ENCODE data around the gene KLHL30.

The KLHL30 gene

GRCh38 chr2:238123218-238123971, 15.1 kb upstream of the KLHL30 start:
- Histone ChIP-seq H3K27ac (ENCODE audit: low read depth, low read length, severe bottlenecking) (no peak overlapping the region), H3K9me3 (ENCODE audit: control insufficient read depth, low read length) (no peaks in the 10 kb centered on the region), H3K36me3 (ENCODE audit: control insufficient read depth, insufficient read depth, low read length) (no peaks in the 10 kb centered on the region), H3K4me3 (ENCODE audit: extremely low read depth, insufficient read depth, low read length, poor library complexity, severe bottlenecking) (no peak overlapping the region), H3K4me1 (ENCODE audit: control insufficient read depth, insufficient read depth, low read length, poor library complexity, severe bottlenecking) (no peaks in the 10 kb centered on the region)
- whole genome bisulfite sequencing, 2 experiments (ENCODE audit: insufficient coverage in 2 of 2): 85 to 89% methylated on average over 20 to 22 of the region's 22 CpGs

DNA sequence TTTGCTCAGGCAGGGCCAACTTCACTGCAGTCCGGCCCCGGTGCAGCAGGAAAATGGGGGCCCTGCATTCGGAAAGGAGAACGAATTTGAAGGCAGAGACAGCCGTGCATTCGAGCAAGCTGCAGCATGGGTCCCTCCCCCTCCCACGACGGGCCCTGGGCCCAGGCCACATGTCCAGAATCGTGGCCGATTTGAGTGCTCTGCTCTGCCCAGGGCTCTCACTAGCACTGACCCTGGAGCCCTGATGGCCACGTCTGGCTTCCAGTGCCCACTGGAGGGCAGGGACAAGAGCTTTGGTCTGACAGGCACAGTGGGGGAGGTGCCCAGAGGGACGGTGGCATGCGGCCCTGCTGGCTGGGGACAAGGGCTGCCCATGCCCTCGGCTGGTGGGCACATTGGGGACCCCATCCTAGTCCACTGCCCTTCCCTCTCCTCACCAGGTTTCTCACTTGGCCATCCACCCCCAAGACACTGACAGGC, 14.4 kb upstream of the KLHL30 start:
- Histone ChIP-seq H3K9me3 (ENCODE audit: control insufficient read depth, low read length) (no peaks in the 10 kb centered on the region), H3K4me3 (ENCODE audit: extremely low read depth, insufficient read depth, low read length, poor library complexity, severe bottlenecking) (no peak overlapping the region), H3K4me1 (ENCODE audit: control insufficient read depth, insufficient read depth, low read length, poor library complexity, severe bottlenecking) (no peaks in the 10 kb centered on the region), H3K36me3 (ENCODE audit: control insufficient read depth, insufficient read depth, low read length) (no peaks in the 10 kb centered on the region), H3K27ac (ENCODE audit: low read depth, low read length, severe bottlenecking) (no peak overlapping the region)
- 85 to 88% methylated on average over 14 of the region's 14 CpGs for WGBS, 2 experiments (ENCODE audit: insufficient coverage in 2 of 2)

DNA sequence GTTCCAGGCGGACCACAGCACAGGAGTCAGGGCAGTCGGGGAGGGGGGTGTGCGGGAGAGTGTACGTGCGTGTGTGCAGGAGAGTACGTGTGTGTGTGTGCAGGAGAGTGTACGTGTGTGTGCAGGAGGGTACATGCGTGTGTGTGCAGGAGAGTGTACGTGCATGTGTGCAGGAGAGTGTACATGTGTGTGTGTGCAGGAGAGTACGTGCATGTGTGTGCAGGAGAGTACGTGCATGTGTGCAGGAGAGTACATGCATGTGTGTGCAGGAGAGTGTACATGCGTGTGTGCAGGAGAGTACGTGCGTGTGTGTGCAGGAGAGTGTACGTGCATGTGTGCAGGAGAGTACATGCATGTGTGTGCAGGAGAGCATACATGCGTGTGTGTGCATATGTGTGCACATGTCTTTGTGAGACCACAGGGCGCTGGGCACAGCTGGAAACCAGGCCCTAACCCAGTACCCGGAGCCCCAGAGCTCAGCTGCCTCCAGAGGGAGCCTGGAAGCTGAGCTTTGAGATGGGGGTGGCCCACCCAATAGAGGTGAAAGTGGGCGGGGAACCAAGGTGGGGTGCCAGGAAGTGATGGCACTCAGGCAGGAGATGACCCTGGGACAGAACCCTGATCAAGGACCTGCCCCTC, 13.9 kb upstream of the KLHL30 start:
- no peaks in the 10 kb centered on the region for H3K36me3 ChIP-seq (ENCODE audit: control insufficient read depth, insufficient read depth, low read length)
- H3K4me1 ChIP-seq (ENCODE audit: control insufficient read depth, insufficient read depth, low read length, poor library complexity, severe bottlenecking): no peaks in the 10 kb centered on the region
- H3K9me3 ChIP-seq (ENCODE audit: control insufficient read depth, low read length): no peaks in the 10 kb centered on the region
- no peak overlapping the region for H3K27ac ChIP-seq (ENCODE audit: low read depth, low read length, severe bottlenecking)
- no peak overlapping the region for H3K4me3 ChIP-seq (ENCODE audit: extremely low read depth, insufficient read depth, low read length, poor library complexity, severe bottlenecking)
- WGBS, 2 experiments (ENCODE audit: insufficient coverage in 2 of 2): 93 to 95% methylated on average over 19 of the region's 19 CpGs

- WGBS, 2 experiments (ENCODE audit: insufficient coverage in 2 of 2): 87 to 90% methylated on average over 13 of the region's 20 CpGs
- H3K4me1 ChIP-seq (ENCODE audit: control insufficient read depth, insufficient read depth, low read length, poor library complexity, severe bottlenecking): no peaks in the 10 kb centered on the region
Observed at GRCh38 chr2:238125127-238125885, 13.2 kb upstream of the KLHL30 start.

GRCh38 chr2:238126338-238126737, 12.1 kb upstream of the KLHL30 start:
- Histone ChIP-seq H3K9me3 (ENCODE audit: control insufficient read depth, low read length) (no peaks in the 10 kb centered on the region), H3K4me3 (ENCODE audit: extremely low read depth, insufficient read depth, low read length, poor library complexity, severe bottlenecking) (no peak overlapping the region), H3K27ac (ENCODE audit: low read depth, low read length, severe bottlenecking) (no peak overlapping the region), H3K4me1 (ENCODE audit: control insufficient read depth, insufficient read depth, low read length, poor library complexity, severe bottlenecking) (no peaks in the 10 kb centered on the region), H3K36me3 (ENCODE audit: control insufficient read depth, insufficient read depth, low read length) (no peaks in the 10 kb centered on the region)
- 89 to 92% methylated on average over 2 of the region's 2 CpGs for WGBS, 2 experiments (ENCODE audit: insufficient coverage in 2 of 2)

More at GRCh38 chr2:238125127-238125885, 13.2 kb upstream of the KLHL30 start:
- H3K9me3 ChIP-seq (ENCODE audit: control insufficient read depth, low read length): no peaks in the 10 kb centered on the region
- H3K4me3 ChIP-seq (ENCODE audit: extremely low read depth, insufficient read depth, low read length, poor library complexity, severe bottlenecking): no peak overlapping the region
- no peak overlapping the region for H3K27ac ChIP-seq (ENCODE audit: low read depth, low read length, severe bottlenecking)
- no peaks in the 10 kb centered on the region for H3K36me3 ChIP-seq (ENCODE audit: control insufficient read depth, insufficient read depth, low read length)

GRCh38 chr2:238126775-238127164, 11.7 kb upstream of the KLHL30 start:
- H3K9me3 ChIP-seq (ENCODE audit: control insufficient read depth, low read length): no peaks in the 10 kb centered on the region
- no peaks in the 10 kb centered on the region for H3K36me3 ChIP-seq (ENCODE audit: control insufficient read depth, insufficient read depth, low read length)
- no peak overlapping the region for H3K4me3 ChIP-seq (ENCODE audit: extremely low read depth, insufficient read depth, low read length, poor library complexity, severe bottlenecking)
- no peaks in the 10 kb centered on the region for H3K4me1 ChIP-seq (ENCODE audit: control insufficient read depth, insufficient read depth, low read length, poor library complexity, severe bottlenecking)
- WGBS, 2 experiments (ENCODE audit: insufficient coverage in 2 of 2): 89 to 90% methylated on average over 2 of the region's 2 CpGs
- H3K27ac ChIP-seq (ENCODE audit: low read depth, low read length, severe bottlenecking): no peak overlapping the region

DNA sequence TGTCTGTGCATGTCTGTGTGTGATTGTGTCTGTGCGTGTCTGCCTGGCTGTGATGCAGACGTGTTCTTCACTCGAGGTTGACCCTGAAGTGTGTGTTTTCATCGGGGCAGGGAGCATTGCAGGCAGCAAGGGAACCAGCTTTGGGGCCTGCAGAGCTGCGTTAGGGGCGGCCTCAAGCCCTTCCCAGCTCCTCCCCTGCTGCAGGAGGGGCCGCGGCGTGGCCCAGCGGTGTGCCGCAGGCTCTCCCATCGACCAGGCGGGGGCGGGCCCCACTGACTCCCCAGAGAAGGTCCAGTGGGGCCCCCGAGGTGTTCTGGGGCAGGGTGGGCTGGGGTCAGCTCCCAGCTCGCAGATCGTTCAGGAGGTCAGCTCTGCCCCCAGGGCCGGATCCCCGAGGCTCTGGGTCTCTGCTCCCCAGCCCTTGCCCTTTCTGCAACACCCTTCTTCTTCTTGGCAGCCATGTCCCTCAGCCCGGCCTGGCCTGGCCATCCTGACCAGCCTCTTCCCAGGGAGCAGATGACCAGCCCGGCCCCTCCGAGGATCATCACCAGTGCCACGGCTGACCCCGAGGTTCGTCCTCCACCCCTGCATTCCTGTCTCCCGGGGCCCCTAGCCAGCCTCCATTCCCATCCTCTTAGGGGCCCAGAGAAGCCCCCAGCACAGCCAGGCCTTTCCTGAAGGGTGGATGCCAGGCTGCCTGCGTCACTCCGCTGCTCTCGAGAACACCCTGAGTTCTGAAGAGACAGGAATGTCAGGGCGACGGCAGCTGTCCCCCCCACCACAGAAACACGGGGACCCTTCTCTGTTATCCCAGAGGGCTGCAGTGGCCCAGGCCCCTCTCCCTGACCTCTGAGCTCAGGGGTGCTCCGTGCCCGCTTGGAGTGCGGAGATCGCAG, 11.1 kb upstream of the KLHL30 start:
- no peaks in the 10 kb centered on the region for H3K9me3 ChIP-seq (ENCODE audit: control insufficient read depth, low read length)
- no peak overlapping the region for H3K27ac ChIP-seq (ENCODE audit: low read depth, low read length, severe bottlenecking)
- no peaks in the 10 kb centered on the region for H3K4me1 ChIP-seq (ENCODE audit: control insufficient read depth, insufficient read depth, low read length, poor library complexity, severe bottlenecking)
- no peaks in the 10 kb centered on the region for H3K36me3 ChIP-seq (ENCODE audit: control insufficient read depth, insufficient read depth, low read length)
- 74 to 79% methylated on average over 24 to 33 of the region's 36 CpGs for WGBS, 2 experiments (ENCODE audit: insufficient coverage in 2 of 2)
- H3K4me3 ChIP-seq (ENCODE audit: extremely low read depth, insufficient read depth, low read length, poor library complexity, severe bottlenecking): no peak overlapping the region

- Histone ChIP-seq H3K27ac (ENCODE audit: low read depth, low read length, severe bottlenecking) (no peak overlapping the region), H3K9me3 (ENCODE audit: control insufficient read depth, low read length) (no peaks in the 10 kb centered on the region), H3K4me3 (ENCODE audit: extremely low read depth, insufficient read depth, low read length, poor library complexity, severe bottlenecking) (no peak overlapping the region), H3K36me3 (ENCODE audit: control insufficient read depth, insufficient read depth, low read length) (no peaks in the 10 kb centered on the region), H3K4me1 (ENCODE audit: control insufficient read depth, insufficient read depth, low read length, poor library complexity, severe bottlenecking) (no peaks in the 10 kb centered on the region)
- 95 to 96% methylated on average over 17 to 21 of the region's 22 CpGs for WGBS, 2 experiments (ENCODE audit: insufficient coverage in 2 of 2)
Observed at GRCh38 chr2:238128061-238128440, 10.4 kb upstream of the KLHL30 start.

DNA sequence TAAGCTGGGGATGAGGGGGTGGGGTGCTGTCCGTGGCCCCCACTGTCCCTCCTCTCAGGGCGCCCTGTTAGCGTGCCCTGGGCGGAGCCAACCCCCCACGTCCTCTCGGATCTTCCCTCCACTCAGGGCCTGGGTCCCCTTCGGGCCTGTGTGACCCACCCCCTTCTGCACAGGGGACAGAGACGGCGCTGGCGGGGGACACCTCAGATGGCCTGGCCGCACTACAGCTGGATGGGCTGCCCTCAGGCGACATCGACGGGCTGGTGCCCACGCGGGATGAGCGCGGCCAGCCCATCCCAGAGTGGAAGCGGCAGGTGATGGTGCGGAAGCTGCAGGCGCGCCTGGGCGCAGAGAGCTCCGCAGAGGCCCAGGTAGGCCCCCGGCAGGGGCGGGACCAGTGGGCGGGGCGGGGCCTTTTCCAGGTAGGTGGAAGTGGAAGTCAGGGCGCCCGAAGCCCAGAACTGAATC, 9.9 kb upstream of the KLHL30 start:
- Histone ChIP-seq H3K27ac (ENCODE audit: low read depth, low read length, severe bottlenecking) (no peak overlapping the region), H3K4me1 (ENCODE audit: control insufficient read depth, insufficient read depth, low read length, poor library complexity, severe bottlenecking) (no peaks in the 10 kb centered on the region), H3K4me3 (ENCODE audit: extremely low read depth, insufficient read depth, low read length, poor library complexity, severe bottlenecking) (no peak overlapping the region), H3K9me3 (ENCODE audit: control insufficient read depth, low read length) (no peaks in the 10 kb centered on the region), H3K36me3 (ENCODE audit: control insufficient read depth, insufficient read depth, low read length) (no peaks in the 10 kb centered on the region)
- 86 to 93% methylated on average over 21 to 24 of the region's 30 CpGs for WGBS, 2 experiments (ENCODE audit: insufficient coverage in 2 of 2)

All from mesodermal cell (in vitro differentiated cells).